HL-60 (cell line): Measurements from ENCODE around the gene RNH1.

Source experiments
- DNase-seq, 2 experiments: peaks; one replicate each; pipeline ENCODE4 v3.0.0-alpha.2; 2010 to 2020; ENCODE audit warnings: low read depth in 1 of 2, low spot score in 1 of 2
- H3K27ac ChIP-seq: fragments of 250-450 bp; sonication (Bioruptor Pico); replicated peaks from 2 replicates; pipeline ENCODE4 v1.5.1; 2020; ENCODE audit warnings: mild to moderate bottlenecking, moderate library complexity
- H3K27me3 ChIP-seq: fragments of 250-450 bp; sonication (Bioruptor Pico); 2 replicates; pipeline ENCODE4 v1.5.1; 2021; ENCODE audit warnings: mild to moderate bottlenecking, moderate library complexity; ENCODE audit not compliant: insufficient read depth, poor library complexity, severe bottlenecking
- H3K4me3 ChIP-seq: replicated peaks from 2 replicates; pipeline ENCODE4 v1.5.1; 2011; ENCODE audit warnings: mild to moderate bottlenecking, control low read depth, low read length; ENCODE audit not compliant: insufficient read depth
- GABPA ChIP-seq: IDR thresholded peaks from 2 replicates; pipeline ENCODE4 v1.6.1; 2012; ENCODE audit warnings: low read depth
- POLR2AphosphoS5 ChIP-seq: IDR thresholded peaks from 2 replicates; pipeline ENCODE4 v1.6.1; 2012; ENCODE audit warnings: low read depth
- REST ChIP-seq: IDR thresholded peaks from 2 replicates; pipeline ENCODE4 v1.6.1; 2012; ENCODE audit warnings: low read depth; ENCODE audit not compliant: insufficient replicate concordance
- SPI1 ChIP-seq: IDR thresholded peaks from 2 replicates; pipeline ENCODE4 v1.6.1; 2012; ENCODE audit warnings: low read depth, mild to moderate bottlenecking, borderline replicate concordance
- TF ChIP-seq, protein P1 (sequence below): IDR thresholded peaks from one replicate; pipeline ENCODE4 v1.5.1; 2011; ENCODE audit warnings: low read length, control low read depth, inconsistent platforms; ENCODE audit not compliant: insufficient read depth

The RNH1 gene

DNA sequence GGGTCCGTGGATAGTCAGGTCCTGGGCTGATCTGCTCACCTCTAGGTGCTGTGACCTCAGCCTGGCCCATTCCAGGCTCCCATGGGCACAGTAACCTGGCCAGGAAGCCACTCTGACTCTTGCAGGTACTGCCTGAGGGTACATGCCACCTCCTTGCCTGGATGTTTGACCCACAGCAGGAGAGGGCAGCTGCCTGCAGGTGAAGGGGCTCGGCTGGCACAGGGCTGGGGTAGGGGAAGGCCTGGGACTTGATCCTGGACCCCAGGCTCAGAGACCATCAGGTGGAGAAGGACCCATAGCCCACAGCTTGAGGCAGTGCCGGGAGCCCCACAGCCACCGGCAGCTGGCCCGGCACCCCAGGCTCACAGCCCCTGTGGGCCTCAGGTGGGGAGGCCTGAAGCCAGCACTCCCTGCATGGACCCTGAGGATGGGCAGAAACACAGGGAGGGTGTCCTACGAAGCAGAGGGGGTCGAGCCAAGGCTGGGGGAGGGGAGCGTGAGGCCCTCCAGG is 33.0 kb upstream of the RNH1 start:
- Histone ChIP-seq H3K4me3 (no peak overlapping the region), H3K27ac (no peak overlapping the region), H3K27me3 (no peaks in the 10 kb centered on the region)
- TF ChIP-seq, protein P1, sequence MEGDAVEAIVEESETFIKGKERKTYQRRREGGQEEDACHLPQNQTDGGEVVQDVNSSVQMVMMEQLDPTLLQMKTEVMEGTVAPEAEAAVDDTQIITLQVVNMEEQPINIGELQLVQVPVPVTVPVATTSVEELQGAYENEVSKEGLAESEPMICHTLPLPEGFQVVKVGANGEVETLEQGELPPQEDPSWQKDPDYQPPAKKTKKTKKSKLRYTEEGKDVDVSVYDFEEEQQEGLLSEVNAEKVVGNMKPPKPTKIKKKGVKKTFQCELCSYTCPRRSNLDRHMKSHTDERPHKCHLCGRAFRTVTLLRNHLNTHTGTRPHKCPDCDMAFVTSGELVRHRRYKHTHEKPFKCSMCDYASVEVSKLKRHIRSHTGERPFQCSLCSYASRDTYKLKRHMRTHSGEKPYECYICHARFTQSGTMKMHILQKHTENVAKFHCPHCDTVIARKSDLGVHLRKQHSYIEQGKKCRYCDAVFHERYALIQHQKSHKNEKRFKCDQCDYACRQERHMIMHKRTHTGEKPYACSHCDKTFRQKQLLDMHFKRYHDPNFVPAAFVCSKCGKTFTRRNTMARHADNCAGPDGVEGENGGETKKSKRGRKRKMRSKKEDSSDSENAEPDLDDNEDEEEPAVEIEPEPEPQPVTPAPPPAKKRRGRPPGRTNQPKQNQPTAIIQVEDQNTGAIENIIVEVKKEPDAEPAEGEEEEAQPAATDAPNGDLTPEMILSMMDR = no peak
- TF ChIP-seq POLR2AphosphoS5 (no peak), REST (no peak), SPI1 (no peak), GABPA (no peak)
- DNase-seq = no peak

DNA sequence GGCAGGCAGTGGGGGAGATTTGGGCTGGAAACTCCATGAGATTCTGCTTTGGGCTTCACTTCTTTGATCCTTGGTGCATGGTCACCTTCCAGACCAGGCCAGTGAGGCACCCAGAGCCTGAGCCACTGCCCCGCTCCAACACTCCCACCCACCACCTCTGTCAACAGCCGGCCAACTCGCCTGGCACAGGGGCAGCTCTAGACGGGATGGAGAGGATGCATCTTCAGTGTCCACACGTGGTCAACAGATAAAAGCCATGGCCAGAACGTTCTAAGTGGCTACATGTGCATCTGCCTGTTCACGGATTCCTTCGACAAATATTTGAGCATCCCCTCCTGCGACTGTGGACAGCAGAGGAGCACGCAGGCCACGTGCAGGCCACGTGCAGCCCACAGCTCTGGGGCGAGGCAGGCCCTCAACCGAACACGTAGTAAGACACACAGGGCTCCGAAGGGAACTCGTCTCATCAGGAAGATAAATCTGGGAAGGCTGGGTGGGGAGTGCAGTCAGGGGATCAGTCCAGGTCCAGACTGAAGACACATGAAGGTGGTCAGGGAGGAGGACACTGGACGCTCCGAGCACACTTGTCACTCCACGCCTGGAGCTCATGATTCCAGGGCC is 31.5 kb upstream of the RNH1 start:
- Histone ChIP-seq H3K27ac (no peak overlapping the region), H3K4me3 (no peak overlapping the region), H3K27me3 (no peaks in the 10 kb centered on the region)
- no peak for TF ChIP-seq REST
- DNase-seq = no peak

DNA sequence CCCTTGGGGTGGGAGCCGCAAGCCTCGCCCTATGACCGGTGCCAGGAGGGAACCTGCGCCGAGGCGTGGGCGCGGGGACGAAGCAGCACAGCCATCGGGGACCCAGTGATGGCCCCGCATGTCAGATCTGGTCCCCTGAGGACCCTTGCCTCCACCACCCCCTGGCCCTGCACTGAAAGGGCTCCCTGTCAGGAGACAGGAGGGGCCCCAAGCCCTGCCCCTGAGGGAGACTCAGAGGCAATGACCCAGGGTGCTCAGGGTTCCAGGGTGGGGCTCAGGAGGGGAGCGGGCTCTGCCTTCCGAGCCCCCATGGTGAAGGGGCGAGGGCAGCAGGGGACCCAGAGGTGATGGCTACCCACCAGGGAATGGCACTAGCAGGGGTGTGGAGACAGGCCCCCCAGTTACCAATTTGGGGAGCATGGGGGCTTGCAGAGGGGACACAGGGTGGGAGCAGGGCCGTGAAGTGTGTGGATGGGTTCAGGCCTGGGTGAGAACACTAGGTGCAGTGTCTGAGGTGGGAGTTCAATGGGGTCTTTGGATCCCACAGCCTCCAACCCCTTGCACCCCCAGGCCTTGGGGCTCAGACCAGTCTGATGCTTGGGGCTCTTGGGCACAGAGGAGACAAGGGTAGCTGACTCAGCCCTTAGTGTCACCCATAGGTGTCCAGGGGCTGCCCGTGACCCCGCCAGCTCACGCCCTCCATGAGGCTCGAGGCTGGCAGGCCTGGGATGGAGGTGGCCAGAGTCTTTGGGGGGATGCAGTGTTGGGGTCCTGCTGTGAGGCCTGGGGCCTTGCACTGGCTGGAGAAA is 30.8 kb upstream of the RNH1 start:
- TF ChIP-seq REST = no peak
- no peak for TF ChIP-seq POLR2AphosphoS5
- TF ChIP-seq GABPA = no peak
- TF ChIP-seq SPI1 = no peak
- Histone ChIP-seq H3K4me3 (0 out of 2 replicates have a peak overlapping the region, but pooled peaks have one; percentile 12), H3K27ac (peak overlapping the region; percentile 33), H3K27me3 (no peaks in the 10 kb centered on the region)
- no peak for DNase-seq
